Stimulated activated CD8-positive, alpha-beta memory T cell treated with anti-CD3 and anti-CD28 coated beads, Interleukin-7, amount 100 ng/mL, for 24 hours (primary cell): ENCODE results near the gene CRY2.
A peak's percentile ranks its signal among the peaks of the same experiment; 100 is the strongest.
"Not testable (repeated sequence)": the region's sequence is repeated elsewhere in the genome, so short reads cannot be mapped to it uniquely, and the experiment has no call there.

Source experiments
- DNase-seq: peaks from one replicate; pipeline ENCODE4 v3.0.0-alpha.2; 2020; ENCODE audit warnings: low read depth

Gene CRY2

DNA sequence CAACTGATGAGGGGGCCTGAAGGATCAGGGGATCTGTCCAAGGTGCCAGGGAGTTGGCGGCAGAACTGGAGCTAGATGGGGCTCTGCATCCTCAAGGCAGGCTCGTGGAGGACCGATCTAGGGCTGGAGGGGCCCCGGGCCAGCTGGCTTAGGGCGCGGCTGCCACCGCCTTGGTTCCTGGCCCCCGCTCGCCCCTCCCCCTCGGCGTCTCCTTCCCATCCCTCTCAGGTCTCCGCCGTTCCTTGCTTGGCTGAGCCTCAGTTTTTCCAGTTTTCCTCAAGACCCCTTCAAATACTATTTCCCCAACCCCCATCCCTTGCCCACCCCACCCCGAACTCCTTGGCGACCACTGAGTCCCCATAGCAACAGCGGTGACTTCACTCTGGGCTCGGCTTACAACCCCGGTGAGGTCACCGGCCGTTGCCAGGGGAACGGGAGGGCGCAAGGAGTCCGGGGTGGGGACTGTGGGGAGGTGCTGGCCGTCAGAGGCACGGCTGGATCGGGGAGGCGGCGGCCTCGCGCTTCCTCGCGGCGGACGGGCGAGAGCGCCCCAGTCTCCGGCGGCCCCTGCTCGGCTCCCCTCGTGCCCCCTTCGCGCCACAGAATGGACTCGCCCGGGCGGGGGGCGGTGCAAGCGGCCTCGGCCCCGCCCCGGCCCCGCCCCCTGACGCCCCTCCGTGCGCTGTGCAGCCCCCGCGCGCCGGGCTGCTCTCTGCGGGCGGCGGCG lies 52.3 kb downstream of the CRY2 start:
- peak; percentile 43 for DNase-seq

DNA sequence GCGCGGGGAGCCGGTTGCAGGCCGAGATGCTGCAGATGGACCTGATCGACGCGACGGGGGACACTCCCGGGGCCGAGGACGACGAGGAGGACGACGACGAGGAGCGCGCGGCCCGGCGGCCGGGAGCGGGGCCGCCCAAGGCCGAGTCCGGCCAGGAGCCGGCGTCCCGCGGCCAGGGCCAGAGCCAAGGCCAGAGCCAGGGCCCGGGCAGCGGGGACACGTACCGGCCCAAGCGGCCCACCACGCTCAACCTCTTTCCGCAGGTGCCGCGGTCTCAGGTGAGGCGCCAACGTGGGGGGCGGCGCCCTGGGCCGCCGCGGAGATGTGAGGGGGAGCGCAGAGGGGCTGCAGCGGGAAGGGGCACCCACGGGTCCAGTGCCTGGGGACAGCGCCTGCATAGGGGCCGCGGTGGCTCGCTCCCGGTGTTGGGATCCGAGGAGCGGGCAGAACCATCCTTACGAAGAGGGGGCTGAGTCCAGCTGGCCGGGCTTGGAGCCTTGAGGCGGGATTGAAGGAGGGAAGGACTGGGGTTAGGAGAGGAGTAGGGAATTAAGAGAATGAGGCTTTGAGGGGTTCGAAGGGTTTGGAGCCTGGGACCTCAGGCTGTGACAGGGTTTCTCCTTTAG lies 53.0 kb downstream of the CRY2 start:
- DNase-seq = not testable (repeated sequence)

DNA sequence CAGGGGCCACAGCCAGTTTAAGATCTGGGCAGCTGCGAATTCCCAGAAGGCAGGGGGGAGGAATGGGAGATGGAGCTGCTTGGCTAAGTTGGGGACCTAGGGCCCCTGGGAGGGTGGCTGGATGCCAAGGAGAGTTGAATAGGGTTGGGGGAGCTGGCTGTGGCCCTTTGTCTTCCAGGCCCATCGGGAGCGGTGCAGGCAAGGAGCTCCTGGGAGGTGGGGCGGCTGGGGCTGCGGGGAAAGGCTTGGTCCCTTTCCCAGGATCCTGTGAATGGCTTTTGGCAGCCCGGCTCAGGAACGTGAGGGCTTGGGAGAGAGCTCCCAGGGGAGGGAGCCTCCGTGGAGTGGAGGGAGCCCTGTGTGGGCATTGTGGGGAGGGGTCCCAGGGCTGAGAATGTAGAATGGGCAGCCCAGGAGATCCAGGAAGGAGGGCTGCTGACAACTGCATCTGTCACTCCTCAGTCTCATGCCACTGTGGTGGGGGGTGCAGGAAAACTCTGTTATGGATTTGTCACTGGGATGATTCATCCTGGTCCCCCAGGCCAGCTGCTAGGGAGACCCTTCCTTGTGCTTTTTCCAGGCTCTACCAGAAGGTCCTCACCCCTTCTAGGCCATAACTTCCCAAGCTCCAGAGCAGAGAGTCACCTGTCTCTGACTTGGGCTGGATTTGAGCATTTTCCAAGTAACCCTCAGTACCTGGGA lies 53.8 kb downstream of the CRY2 start:
- no peak for DNase-seq

DNA sequence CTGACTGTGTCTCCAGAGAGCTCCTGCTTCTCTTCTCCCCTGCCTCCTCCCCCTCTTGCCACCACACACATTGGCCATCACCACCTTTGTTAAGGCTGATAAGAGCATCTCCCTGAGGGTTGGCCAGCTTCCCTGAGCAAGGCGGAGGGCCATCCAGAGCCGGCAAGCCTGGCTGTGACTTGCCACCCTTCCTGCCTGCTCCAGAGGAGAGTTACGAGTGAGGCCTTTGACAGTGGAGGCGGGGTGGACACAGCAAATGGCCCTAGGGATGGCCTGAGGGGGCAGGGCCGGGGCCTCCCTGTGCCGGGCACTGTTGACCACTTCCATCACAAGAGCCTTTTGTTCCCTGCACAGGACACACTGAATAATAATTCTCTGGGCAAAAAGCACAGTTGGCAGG lies 54.4 kb downstream of the CRY2 start:
- no peak for DNase-seq

DNA sequence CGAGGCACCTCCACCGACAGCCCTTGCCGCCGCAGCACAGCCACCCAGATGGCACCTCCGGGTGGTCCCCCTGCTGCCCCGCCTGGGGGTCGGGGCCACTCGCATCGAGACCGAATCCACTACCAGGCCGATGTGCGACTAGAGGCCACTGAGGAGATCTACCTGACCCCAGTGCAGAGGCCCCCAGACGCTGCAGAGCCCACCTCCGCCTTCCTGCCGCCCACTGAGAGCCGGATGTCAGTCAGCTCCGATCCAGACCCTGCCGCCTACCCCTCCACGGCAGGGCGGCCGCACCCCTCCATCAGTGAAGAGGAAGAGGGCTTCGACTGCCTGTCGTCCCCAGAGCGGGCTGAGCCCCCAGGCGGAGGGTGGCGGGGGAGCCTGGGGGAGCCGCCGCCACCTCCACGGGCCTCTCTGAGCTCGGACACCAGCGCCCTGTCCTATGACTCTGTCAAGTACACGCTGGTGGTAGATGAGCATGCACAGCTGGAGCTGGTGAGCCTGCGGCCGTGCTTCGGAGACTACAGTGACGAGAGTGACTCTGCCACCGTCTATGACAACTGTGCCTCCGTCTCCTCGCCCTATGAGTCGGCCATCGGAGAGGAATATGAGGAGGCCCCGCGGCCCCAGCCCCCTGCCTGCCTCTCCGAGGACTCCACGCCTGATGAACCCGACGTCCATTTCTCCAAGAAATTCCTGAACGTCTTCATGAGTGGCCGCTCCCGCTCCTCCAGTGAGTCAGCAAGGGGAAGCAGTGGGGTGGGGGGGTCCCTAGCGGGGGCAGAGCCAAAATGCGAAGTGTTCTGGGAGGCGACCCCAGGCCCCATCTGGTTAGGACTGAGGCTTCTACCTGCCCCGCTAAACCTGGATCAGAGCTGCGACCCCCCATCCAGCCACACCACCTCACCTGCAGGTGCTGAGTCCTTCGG lies 55.4 kb downstream of the CRY2 start:
- DNase-seq = no peak

DNA sequence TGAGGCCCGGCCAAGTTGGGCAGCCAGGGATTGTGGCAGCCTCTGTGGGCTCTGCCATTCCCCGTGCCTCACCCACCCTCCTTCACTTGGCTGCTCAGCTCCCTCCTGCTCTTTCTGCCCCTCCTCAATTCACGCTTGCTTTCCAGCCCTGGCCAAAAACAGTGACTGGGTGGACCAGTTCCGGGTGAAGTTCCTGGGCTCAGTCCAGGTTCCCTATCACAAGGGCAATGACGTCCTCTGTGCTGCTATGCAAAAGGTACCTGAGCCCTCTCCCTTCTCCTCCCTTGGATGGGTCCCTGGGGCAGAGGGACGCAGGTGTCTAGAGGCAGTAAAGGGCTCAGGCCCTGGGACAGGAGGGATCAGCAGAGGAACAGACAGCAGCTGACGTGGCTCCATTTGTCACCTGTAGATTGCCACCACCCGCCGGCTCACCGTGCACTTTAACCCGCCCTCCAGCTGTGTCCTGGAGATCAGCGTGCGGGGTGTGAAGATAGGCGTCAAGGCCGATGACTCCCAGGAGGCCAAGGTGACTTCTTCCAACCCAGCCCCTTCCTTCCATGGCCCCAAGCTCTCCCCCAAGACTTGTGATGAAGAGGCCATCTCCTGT lies 57.1 kb downstream of the CRY2 start:
- DNase-seq = no peak

DNA sequence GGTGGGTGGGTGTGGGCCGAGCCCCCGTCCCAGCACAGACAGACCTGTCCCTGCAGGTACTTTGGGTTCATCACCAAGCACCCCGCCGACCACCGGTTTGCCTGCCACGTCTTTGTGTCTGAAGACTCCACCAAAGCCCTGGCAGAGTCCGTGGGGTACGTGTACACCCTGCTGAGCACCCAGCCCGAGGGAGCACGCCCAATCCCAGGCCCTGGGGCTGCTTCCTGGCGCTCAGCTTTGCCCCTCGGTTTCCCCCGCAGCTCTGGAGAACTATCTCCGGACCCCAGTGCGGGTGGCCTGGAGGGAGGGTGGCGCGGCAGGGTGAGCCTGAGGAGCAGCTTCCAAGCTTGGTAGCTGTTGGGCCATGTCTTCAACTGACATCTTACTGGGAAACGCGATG lies 57.8 kb downstream of the CRY2 start:
- DNase-seq = no peak

DNA sequence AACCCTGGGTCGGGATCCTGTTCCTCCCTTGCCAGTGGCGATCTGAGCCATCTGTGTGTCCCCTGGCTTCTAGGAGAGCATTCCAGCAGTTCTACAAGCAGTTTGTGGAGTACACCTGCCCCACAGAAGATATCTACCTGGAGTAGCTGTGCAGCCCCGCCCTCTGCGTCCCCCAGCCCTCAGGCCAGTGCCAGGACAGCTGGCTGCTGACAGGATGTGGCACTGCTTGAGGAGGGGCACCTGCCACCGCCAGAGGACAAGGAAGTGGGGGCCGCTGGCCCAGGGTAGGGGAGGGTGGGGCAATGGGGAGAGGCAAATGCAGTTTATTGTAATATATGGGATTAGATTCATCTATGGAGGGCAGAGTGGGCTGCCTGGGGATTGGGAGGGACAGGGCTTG lies 58.3 kb downstream of the CRY2 start:
- DNase-seq = not testable (repeated sequence)

DNA sequence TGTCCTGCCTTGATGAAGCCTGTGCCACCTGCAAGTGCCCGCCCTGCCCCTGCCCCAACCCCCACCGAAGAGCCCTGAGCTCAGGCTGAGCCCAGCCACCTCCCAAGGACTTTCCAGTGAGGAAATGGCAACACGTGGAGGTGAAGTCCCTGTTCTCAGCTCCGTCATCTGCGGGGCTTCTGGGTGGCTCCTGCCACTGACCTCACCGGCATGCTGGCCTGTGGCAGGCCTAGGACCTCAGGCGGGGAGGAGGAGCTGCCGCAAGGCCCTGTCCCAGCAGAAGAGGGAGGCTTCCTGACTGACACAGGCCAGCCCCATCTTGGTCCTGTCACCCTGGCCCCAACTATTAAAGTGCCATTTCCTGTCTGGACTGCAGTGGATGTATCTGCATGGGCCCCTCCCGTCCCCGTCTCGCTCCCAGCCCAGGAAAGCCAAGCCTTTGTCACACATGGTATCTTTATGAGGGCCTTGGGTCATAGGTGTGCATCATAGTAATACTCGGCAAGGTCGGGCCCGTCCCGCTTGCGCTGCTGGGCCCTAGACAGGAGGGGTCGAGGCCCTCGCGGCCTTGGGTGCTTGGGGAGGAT lies 58.9 kb downstream of the CRY2 start:
- no peak for DNase-seq

DNA sequence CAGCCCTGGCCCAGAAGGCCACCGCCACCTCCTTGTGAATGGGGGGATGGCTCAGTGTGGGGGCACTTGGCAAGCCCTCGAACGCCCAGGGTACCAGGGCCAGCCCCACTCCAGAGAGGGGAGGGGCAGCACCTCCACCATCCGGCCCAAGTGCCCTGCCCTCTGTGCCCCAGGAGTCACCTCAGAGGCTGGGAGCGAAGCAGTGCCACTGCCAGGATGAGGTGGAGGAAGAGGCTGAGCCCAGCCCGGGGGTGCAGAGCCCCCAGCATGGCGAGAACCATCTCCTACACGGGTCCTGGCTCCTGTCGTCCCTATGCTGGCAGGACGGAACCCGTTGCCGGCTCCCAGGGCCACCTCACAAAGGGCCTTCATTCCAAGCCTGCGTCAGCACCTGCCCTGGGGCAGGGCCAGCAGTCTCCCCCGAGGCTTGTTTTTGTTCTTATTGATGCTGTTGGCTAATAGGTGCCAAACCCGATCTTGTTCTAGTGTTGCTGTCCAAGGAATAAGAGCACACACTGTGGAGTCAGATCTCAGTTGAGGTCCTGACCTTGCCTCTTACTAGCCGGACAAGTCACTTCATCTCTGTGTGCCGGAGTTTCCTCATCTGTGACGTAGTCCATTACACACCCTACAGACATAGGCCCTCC lies 59.8 kb downstream of the CRY2 start, which contains the start of gene FREY1:
FREY1 (minus strand) TSS at position 307 of the 647 bp plus-strand sequence; CDS start at position 281, 26 bp downstream.
- no peak for DNase-seq

DNA sequence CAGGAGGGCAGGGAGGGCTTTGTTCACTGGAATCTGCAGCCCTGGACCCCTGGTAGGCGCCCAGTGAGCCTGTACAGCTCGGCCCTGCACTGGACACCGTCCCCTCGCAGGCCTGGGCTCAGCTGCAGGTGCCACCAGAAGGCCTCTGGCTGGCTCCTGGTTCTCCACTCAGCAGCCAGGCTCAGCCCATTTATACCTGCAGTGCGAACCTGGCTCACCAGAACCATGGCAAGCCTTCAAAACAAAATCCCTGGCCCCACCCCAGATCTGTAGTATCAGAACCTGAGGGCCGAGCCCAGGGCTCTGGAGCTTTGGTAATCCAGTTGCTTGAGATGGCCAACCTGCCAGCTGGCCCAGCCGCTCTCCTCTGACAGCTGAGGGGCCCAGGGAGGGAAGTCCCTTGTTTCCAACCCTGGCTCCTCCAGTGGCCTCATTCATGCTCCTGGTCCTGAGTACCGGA lies 60.7 kb downstream of the CRY2 start:
- DNase-seq = no peak

DNA sequence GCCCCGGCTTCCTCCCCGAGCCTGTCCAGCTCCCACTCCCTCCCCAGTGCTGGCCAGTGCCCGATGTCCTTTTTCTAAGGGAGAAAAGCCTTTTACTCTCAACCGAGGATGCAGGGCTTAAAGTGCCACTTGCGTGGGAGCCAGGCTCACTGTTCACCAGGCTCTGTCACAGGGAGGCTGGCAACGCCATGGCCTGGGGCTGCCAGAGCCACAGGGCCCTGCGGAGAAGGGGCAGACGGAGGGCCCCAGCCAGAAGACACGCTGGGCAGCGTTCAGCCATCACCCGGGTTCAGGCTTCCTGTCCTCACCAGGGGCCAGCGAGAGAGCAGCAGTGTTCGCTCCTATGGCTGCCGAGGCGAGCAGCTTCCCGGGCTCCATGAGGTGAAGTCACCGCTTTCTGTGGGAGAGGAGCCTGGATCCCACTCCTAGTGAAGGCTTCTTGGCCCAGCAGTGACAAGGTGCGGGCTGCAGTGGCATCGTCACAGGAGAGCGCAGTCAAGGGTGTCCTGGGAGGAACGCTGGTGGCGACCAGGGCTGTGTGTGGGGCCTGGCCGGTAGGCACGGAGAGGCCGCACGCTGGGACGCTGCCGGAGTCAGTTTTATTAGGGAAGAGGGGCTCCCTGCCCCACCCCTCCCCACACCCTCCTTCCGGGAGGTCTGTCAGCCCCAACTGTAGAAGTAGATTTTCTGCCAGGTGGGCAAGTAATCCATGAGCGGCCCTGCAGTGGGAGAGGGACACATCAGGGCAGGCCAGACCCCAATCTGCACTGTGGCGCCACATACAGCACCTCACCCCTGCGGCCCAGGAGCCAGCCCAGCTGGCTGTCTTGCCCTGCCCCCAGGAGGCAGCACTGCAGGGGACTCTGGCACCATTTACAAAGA lies 62.6 kb downstream of the CRY2 start:
- no peak for DNase-seq

DNA sequence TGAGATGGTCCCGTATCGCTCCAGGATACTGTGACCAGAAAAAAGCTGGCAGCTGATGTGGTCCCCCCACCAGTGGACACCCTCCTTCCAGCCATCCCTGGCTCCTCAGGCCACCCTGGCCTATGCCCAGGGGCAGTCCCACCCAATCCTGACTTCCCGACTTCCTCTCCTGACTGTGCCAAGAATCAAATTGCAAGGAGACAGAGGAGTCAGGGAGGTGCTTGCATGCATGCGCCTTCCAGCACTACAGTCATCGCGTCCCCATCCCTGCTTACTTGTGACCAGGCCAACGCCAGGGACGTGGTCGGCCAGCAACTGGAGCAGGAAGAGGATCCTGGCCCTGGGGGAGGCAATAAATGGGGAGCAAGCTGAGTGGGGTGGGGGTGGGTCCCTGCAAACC lies 63.3 kb downstream of the CRY2 start:
- no peak for DNase-seq

DNA sequence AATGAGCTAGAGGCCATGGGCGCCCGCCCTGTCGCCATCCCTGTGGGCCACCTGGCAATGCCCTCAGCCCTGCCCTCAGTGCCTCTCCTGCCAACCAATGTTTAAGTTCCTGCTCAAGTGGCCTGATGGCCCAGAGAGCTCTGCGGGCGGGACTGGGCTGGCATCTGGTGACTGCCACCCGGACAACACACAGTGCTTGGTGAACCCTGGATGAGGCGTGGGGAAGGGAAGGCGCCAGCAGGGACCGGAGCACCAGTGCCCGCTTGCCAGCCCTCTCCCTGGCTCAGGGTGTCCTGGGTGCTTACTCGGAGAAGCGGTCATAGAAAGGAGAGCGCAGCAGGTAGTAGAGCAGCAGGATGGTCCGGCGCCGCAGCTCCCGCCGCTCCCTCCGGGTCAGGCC lies 66.2 kb downstream of the CRY2 start:
- no peak for DNase-seq

DNA sequence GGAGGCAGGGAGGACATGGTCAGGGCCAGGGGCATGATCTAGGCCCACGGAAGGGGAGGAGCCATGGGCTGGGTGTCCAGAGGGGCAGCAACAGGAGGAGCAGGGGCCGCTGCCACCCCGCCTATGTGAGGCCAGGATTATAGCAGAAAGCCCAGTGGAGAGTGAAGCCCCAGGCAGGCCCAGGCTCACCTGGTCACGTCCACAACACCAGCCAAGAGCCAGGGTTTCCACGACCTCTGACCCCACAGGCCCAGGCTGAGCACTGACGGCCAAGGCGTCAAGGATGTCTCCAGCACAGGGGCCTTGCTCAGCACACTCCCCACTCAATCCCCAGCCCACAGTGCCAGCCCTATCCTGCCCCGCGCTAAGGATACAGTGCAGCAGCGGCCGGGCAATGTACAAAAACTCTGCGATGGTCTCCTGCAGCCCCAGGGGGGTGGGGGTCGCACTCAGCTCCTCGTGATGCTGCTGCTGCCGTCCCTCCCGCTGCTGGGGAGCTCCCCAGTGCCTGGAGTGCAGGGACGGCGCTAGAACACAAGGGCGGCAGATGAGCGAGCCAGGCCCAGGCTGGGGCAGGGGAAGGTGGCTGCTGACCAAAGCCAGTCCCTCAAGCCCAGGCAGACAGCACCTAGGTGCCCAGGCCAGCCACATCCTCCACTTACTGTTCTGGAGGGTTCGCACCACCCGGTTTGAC lies 66.8 kb downstream of the CRY2 start:
- no peak for DNase-seq

DNA sequence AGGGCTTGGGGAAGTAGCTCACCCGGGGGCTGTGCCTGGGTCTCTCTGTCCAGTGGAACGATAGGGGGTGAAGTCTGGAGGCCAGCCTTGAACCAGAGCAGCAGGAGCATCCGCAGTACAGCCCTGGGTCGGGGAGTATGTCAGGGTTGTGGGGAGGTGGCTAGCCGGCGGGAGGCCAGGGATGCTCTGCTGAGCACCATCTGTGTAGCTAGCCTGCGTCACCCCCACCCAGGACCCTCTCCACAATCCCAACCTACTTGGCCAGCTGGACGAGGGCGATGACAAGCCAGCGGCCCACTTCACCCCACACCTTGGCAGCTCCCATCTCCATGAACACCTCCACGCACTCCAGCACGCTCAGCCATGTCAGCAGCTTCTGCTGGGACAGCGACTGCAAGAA lies 68.2 kb downstream of the CRY2 start:
- no peak for DNase-seq

DNA sequence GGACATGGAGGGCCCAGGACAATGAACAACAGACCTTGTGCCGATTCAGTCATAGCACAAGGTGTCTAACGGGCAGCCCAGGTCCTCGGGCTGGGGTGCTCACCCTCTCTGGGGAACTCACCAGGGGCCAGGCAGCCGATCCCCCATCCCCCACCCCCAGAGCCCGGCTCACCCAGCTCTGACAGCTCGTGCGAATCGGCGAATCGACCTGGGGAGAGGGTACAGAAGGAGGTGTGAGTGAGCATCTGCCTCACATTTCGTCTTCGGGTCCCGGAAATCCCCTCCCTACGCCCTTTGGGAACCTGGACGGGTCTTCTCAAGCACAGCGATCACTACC lies 70.0 kb downstream of the CRY2 start:
- DNase-seq = no peak

DNA sequence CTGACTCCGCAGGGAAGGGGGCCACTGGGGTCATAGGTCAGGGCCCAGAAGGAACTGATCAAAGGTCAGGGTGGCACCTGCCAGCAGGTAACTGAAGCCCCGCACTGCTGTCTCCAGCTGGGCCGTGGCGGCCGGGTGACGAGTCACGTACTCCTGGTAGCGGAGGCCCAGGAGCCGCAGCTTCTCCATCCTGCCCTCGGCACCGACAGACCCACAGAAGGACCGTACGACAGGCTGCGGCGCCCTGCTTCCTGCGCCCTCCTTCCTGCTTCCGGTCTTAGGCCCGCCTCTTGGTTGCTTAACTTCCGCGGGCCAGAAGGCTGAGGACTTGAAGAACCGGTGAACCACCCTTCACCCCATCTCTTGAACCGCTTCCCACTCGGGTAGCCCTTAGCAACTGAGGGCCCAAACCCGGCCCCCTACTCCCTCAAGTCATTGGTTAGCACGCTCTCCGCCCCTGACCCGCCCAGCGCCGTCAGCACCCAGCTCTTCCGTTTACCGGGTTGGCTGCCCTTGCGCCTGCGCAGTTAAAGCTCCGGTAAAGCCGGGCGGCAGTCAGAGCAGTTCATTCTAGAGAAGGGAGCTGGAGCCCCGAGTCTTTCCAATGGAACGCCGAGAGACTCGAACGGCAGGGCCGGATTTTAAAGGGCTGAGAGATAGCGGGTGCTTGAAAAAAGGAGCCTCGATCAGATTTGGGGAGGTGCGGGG lies 70.5 kb downstream of the CRY2 start, which contains the start of gene PEX16:
PEX16 (minus strand) TSS at position 255 of the 708 bp plus-strand sequence; CDS start at position 189, 66 bp downstream.
- DNase-seq = peak; percentile 87
